Fibroblast of lung (primary cell): ENCODE measurements around the gene LRRC8E. TPM values are rescaled to one million over a fixed set of nuclear protein-coding genes. Genes with fewer than 3 reads are reported as not detected.
A peak's percentile ranks its signal among the peaks of the same experiment; 100 is the strongest.

ENCODE experiments used
- DNase-seq, 2 donors: peaks; one replicate each; pipeline versions ENCODE4 v3.0.0 to v3.0.0-alpha.2; 2010; ENCODE audit warnings: low read depth in 2 of 2
- H2AFZ ChIP-seq: 2 replicates; pipeline ENCODE4 v1.5.1; 2012; ENCODE audit warnings: low read length, control low read depth, inconsistent platforms
- H3K27ac ChIP-seq: 2 replicates; pipeline ENCODE4 v1.5.1; 2011; ENCODE audit warnings: low read length, control low read depth; ENCODE audit not compliant: insufficient read depth
- H3K27me3 ChIP-seq: 2 replicates; pipeline ENCODE4 v1.5.1; 2011; ENCODE audit warnings: mild to moderate bottlenecking, low read length; ENCODE audit not compliant: control insufficient read depth, insufficient read depth
- H3K36me3 ChIP-seq: 2 replicates; pipeline ENCODE4 v1.5.1; 2011; ENCODE audit warnings: low read length; ENCODE audit not compliant: control insufficient read depth, insufficient read depth
- H3K4me1 ChIP-seq: 2 replicates; pipeline ENCODE4 v1.5.1; 2011; ENCODE audit warnings: low read length; ENCODE audit not compliant: control insufficient read depth, insufficient read depth; ENCODE audit errors: extremely low read depth
- H3K4me2 ChIP-seq: 2 replicates; pipeline ENCODE4 v1.5.1; 2011; ENCODE audit warnings: low read length, control low read depth; ENCODE audit not compliant: insufficient read depth; ENCODE audit errors: extremely low read depth
- H3K4me3 ChIP-seq, 4 experiments: fragments of 200-600 bp in 1 of 4; sonication (generic) in 1 of 4; replicated peaks in 1 of 4; 2 replicates each; pipeline ENCODE4 v1.5.1; 2011 to 2016; ENCODE audit warnings: low read length in 4 of 4, low read depth in 3 of 4, mild to moderate bottlenecking in 3 of 4, control low read depth in 2 of 4, inconsistent platforms in 1 of 4, mixed read lengths in 1 of 4; ENCODE audit not compliant: insufficient read depth in 1 of 4; ENCODE audit errors: control extremely low read depth in 1 of 4
- H3K79me2 ChIP-seq: 2 replicates; pipeline ENCODE4 v1.5.1; 2012; ENCODE audit warnings: mild to moderate bottlenecking, low read length, inconsistent platforms; ENCODE audit not compliant: control insufficient read depth, insufficient read depth
- H3K9ac ChIP-seq: 2 replicates; pipeline ENCODE4 v1.5.1; 2011; ENCODE audit warnings: mild to moderate bottlenecking, low read length, control low read depth; ENCODE audit not compliant: insufficient read depth
- H3K9me3 ChIP-seq: 2 replicates; pipeline ENCODE4 v1.5.1; 2012; ENCODE audit warnings: low read depth, low read length; ENCODE audit not compliant: control insufficient read depth, insufficient read depth
- H4K20me1 ChIP-seq: 2 replicates; pipeline ENCODE4 v1.5.1; 2011; ENCODE audit warnings: low read length; ENCODE audit not compliant: control insufficient read depth, insufficient read depth; ENCODE audit errors: extremely low read depth
- EZH2 ChIP-seq: IDR thresholded peaks from 2 replicates; pipeline ENCODE4 v1.5.1; 2012; ENCODE audit warnings: low read length, control low read depth, mild to moderate bottlenecking; ENCODE audit errors: missing control alignments
- polyA plus RNA-seq, 2 donors: library from polyadenylated mRNA; depleted of rRNA in 1 of 2; stranded (reverse) in 1 of 2; unstranded in 1 of 2; fragments of >200 nt; gene quantifications; 2 replicates each; pipeline ENCODE4 v1.2.1, GENCODE V29; 2011 to 2012; ENCODE audit warnings: missing spikeins in 1 of 2
- total RNA-seq: library from RNA; depleted of rRNA; stranded (reverse); fragments of >200 nt; gene quantifications from 2 replicates; pipeline ENCODE4 v1.2.1, GENCODE V29; 2014
- TF ChIP-seq, protein P1 (sequence below), 2 donors: IDR thresholded peaks in 1 of 2; conservative IDR thresholded peaks in 1 of 2; 1 replicate in 1 of 2; 2 replicates in 1 of 2; pipeline ENCODE4 v1.5.1; 2011 to 2012; ENCODE audit warnings: low read length in 2 of 2, control low read depth in 1 of 2, inconsistent platforms in 1 of 2, low read depth in 1 of 2, mild to moderate bottlenecking in 1 of 2

Gene LRRC8E
- total and polyA plus RNA-seq, 2 donors (not counting 1 experiment from before 2014, with no cell fraction given), result 3.0 to 3.7 TPM

- Histone ChIP-seq H3K27me3 (peaks cover 17% of the 10 kb centered on the region), H3K4me3 (no peak overlapping the region), H3K4me2 (peak overlapping the region; percentile 10), H3K9me3 (no peaks in the 10 kb centered on the region), H3K4me1 (peaks cover 7% of the 10 kb centered on the region), H3K79me2 (no peaks in the 10 kb centered on the region), H4K20me1 (no peaks in the 10 kb centered on the region), H2AFZ (no peak overlapping the region), H3K9ac (no peak overlapping the region), H3K27ac (no peak overlapping the region), H3K36me3 (no peaks in the 10 kb centered on the region)
- DNase-seq, result no peak
- no peak for TF ChIP-seq EZH2
- TF ChIP-seq, protein P1, sequence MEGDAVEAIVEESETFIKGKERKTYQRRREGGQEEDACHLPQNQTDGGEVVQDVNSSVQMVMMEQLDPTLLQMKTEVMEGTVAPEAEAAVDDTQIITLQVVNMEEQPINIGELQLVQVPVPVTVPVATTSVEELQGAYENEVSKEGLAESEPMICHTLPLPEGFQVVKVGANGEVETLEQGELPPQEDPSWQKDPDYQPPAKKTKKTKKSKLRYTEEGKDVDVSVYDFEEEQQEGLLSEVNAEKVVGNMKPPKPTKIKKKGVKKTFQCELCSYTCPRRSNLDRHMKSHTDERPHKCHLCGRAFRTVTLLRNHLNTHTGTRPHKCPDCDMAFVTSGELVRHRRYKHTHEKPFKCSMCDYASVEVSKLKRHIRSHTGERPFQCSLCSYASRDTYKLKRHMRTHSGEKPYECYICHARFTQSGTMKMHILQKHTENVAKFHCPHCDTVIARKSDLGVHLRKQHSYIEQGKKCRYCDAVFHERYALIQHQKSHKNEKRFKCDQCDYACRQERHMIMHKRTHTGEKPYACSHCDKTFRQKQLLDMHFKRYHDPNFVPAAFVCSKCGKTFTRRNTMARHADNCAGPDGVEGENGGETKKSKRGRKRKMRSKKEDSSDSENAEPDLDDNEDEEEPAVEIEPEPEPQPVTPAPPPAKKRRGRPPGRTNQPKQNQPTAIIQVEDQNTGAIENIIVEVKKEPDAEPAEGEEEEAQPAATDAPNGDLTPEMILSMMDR (conservative IDR thresholded peaks at IDR 0.05 in 1 of 2, IDR thresholded peaks at IDR 0.05 in 1 of 2; ENCODE audit: low read depth in 1 of 2, low read length in 2 of 2), result no peak
Observed at GRCh38 chr19:7872306-7873204, 15.8 kb upstream of the LRRC8E start.

DNA sequence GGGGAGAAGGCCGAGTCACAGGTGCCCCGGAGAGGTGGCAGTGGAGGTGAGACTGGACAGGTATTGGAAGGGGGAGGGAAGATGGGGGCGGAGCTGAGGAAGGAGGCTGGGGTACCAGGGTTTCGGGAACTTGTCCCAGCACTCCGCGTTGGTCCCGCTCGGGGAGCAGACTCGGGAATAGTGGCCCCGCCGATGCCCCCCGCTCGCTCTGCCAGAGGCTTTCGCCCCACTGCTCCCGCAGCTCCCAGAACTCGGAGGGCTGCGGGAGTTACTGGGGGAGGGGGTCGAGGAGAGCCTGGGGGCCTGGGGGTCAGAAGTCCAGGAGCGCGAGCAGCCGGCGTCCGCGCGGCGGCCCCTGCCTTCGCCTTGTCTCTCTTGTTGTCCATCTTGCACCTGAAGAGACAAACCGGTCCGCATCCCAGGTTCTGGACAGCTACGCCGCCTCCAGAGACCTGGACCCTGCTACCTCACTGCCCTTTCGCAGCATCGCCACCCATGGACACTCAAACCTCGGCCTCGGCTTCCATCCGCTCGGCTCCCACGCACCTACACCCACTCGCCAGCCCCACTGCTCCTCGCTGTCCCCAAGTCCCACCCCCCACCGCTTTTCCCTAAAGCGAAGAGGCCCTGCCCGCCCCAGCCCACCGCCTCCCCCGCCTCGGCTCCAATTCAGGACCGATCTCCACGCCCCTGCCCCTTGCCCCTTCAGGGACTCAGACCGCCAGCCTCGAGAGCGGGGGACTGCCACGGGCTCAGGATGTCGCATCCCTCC lies 14.8 kb upstream of the LRRC8E start:
- Histone ChIP-seq H3K9ac (no peak overlapping the region), H3K79me2 (no peaks in the 10 kb centered on the region), H3K36me3 (no peaks in the 10 kb centered on the region), H3K9me3 (no peaks in the 10 kb centered on the region), H3K27ac (no peak overlapping the region), H3K4me2 (no peak overlapping the region), H4K20me1 (no peaks in the 10 kb centered on the region), H3K27me3 (peaks cover 17% of the 10 kb centered on the region), H3K4me3 (no peak overlapping the region), H2AFZ (no peak overlapping the region), H3K4me1 (peaks cover 7% of the 10 kb centered on the region)
- no peak for DNase-seq
- TF ChIP-seq, protein P1 (conservative IDR thresholded peaks at IDR 0.05 in 1 of 2, IDR thresholded peaks at IDR 0.05 in 1 of 2; ENCODE audit: low read depth in 1 of 2, low read length in 2 of 2), result no peak
- TF ChIP-seq EZH2, result peak; percentile 93
